HG03520 (cell line): Measurements from ENCODE around the gene PTDSS2.

Experiments
- ATAC-seq: cut with Tn5 transposase; IDR thresholded peaks from one replicate; pipeline ENCODE4 v1.9.1; 2021; ENCODE audit warnings: mild to moderate bottlenecking, moderate library complexity; ENCODE audit not compliant: unreplicated experiment

Gene PTDSS2

DNA sequence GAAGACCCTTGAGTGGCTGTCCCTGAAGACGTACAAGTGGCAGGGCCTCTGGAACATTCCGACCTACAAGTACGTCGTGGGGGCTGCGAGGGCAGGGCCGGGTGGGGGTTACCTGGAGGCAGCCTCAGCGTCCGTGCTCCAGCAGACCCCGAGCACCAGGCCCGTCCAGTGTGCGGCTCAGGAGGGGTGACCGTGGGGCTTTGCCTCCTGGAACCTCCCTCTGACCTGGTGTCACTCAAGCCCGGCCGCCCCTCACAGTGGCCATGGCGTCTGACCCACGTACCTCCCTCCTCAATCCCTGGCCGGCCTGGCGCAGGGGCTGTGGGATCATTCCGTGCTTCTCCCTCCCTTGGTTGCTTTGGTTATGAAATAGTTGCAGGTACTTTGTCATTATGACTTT lies 38.5 kb downstream of the PTDSS2 start:
- ATAC-seq = no peak

DNA sequence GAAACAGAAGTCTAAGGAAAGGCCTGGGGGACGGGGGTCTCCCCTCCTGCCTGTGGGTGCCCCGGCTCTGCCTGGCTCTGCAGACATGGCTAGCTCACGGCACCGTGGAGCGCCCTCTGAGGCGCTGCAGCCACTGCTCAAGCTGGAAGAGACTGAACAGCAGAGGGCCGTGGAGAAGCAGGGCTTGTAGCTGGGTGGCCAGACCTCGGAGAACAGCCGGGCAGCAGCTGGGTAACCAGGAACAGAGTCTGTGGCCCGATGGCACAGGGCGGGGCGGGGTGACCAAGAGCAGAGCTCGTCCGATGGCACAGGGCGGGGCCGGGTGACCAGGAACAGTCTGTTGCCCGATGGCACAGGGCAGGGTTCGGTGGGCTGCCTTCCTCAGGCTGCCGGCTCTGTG lies 38.9 kb downstream of the PTDSS2 start:
- ATAC-seq = no peak

DNA sequence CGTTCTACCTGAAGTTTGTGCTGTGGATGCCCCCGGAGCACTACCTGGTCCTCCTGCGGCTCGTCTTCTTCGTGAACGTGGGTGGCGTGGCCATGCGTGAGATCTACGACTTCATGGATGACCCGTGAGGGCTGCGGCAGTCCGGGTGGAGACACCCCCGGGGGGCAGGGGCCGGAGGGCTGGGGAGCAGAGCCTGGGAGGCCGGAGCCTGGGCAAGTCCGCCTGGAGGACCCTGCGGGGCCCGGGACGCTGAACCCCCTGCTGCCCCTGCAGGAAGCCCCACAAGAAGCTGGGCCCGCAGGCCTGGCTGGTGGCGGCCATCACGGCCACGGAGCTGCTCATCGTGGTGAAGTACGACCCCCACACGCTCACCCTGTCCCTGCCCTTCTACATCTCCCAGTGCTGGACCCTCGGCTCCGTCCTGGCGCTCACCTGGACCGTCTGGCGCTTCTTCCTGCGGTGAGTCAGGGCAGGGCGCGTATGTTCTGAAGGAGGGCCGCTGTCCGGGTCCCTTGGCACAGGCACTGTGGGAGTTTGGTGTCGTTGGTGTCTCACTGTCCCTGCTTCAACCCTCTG lies 39.6 kb downstream of the PTDSS2 start:
- no peak for ATAC-seq

DNA sequence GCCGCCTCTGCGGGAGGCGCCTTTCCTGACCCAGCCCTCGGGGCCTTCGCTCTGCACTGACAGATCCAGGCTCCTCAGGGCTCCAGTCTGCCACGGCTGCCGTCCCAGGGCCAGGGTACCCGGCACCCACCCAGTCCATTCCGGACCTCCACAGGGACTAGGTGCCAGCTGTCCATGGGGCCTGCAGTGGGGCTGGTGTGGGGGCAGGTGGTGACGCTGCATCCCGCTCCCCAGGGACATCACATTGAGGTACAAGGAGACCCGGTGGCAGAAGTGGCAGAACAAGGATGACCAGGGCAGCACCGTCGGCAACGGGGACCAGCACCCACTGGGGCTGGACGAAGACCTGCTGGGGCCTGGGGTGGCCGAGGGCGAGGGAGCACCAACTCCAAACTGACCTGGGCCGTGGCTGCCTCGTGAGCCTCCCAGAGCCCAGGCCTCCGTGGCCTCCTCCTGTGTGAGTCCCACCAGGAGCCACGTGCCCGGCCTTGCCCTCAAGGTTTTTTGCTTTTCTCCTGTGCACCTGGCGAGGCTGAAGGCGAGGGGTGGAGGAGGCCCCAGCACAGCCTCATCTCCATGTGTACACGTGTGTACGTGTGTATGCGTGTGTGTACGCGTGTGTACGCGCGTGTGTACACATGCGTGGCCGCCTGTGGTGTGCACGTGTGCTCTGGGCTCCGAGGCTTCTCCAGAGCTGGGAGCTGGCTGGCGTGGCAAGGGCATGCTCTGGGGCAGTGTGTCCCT lies 40.3 kb downstream of the PTDSS2 start:
- ATAC-seq = no peak

DNA sequence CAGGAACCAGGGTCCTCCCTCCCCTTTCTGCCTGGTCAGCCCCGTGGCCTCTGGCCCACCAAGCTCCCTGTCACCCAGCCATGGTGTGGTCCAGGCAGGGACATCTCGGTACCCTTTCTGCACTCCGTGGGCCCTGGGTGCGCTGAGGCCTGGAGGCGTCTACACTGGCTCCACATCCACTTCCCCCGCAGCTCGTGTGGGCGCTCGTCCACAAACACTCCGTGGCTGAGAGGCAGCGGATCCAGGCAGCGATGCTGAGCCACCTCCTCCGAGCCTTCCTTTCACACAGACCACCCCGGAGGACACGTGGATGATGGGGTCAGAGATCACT lies 40.8 kb downstream of the PTDSS2 start:
- ATAC-seq = no peak

DNA sequence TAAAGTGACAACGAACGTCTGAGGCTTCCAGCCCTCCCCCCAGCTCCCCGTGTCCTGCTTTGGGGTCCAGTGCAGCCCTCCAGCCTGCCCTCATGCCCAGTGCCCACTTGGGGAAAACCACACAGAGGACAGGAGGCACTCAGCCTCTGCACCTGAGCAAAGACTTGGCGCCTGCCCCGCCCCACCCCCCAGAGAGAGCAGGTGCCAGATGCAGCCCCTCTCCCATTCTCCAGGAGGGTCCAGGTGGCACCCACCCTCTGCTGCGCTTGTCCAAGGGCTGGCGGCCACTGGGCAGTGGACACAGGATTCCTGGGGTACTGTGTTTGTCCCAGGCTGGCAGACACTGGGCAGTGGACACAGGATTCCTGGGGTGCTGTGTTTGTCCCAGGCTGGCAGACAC lies 41.3 kb downstream of the PTDSS2 start:
- no peak for ATAC-seq

DNA sequence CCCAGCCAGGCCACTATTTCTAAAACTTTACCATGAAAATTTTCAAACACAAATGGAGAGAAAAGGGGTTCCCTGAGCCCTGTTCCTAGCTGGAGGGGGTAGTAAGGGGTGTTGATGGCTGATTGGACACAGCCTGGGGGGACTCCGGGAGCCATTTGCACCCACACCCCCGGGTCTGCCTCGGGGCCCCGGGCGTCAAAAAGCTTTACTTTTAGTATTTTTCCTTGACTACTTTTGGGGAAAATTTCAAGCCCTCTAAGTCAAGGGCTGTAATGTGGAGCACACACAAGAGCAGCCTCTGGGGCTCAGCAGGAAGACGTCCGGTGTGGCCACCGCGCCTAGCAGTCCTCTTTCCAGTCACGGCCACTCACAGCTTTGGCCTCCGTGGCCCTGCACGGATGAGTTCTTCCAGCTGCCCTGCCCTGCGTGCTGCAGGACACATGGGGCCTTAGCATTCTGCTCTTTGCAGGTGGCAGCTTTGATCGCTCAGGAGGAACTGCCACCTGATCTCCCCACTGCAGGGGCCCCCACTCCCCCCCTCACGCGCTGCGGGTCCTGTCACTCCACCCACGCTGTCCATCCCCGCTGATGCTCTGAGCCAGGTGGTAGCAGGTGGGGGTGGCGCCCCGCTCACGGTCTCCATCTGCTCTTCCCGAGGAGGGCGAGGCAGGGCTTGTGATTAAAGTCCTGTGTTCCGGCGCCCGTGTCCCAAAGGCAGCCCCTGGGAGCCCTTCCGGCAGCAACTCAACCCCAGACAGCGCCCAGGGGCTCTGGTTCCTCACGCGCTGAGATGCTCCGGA lies 42.5 kb downstream of the PTDSS2 start:
- ATAC-seq = no peak

DNA sequence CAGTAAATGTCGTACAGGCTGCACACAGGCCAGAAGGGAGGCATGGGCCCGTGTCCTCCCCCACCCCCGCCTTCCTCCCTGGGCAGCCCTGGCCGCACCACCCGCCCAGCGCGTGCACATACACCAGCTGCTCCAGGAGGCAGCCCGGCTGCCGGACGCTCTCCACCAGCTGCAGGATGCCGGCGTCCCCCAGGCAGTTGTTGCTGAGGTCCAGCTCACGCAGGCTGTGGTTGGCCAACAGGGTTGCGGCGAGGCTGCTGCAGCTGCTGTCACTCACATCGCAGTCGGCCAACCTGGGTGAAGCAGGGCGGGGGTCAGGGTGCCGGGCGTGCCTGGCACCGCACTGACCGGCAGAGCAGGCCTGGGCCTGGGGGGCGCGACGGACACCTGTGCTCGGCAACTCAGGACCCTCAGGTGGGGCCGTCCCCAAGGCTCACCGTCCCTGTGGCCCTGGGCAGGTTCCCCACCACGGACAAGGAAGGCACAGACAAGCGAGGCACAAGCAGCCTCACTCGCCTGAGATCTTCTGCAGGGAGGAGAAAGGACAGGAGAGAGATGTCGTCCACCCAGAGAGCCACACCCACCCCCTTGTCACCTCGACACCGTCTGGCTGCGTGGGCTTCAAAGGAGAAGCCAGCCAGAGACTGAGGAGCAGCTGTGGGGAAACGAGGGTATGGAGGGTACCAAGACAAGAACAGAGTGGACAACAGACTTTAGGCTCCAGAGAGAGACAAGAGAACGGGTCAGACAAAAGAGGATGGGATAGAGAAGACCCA lies 44.9 kb downstream of the PTDSS2 start:
- ATAC-seq = no peak

DNA sequence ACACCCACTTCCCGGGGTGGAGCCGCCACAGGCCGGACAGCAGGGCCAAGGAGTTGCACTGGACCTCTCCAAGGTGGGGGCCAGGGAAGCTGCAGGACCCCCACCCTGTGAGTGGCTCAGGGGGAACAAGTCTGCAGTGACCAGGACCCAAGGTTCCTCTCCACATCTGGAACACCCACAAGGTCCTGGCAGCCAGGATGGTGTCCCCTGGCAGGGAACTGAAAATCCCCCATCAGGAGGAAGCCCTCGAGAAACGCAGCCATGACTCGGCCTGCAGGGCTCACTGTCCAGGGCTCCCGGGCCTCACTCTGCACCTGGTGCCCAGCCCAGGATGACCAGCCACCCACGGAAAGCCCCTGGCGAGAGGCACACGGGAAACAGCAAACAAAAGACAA lies 45.5 kb downstream of the PTDSS2 start:
- no peak for ATAC-seq

DNA sequence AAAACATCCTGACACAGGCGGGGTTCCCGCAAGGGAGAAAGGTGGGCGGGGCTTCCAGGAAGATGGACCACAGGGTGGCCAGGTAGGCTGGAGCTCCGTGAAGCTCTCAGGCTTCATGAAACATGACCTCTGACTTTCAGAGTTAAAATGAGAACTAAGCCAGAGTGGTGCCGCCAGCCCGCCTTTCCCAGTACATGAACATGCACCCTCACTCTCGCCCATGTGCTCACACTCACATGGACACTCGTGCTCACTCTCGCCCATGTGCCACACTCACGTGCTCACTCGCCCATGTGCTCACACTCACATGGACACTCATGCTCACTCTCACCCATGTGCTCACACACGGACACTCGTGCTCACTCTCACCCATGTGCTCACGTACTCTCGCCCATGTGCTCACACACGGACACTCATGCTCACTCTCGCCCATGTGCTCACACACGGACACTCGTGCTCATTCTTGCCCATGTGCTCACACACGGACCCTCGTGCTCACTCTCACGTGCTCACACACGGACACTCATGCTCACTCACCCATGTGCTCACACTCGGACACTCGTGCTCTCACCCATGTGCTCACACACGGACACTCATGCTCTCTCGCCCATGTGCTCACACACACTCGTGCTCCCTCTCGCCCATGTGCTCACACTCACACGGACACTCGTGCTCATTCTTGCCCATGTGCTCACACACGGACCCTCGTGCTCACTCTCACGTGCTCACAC lies 46.9 kb downstream of the PTDSS2 start:
- ATAC-seq = no peak

DNA sequence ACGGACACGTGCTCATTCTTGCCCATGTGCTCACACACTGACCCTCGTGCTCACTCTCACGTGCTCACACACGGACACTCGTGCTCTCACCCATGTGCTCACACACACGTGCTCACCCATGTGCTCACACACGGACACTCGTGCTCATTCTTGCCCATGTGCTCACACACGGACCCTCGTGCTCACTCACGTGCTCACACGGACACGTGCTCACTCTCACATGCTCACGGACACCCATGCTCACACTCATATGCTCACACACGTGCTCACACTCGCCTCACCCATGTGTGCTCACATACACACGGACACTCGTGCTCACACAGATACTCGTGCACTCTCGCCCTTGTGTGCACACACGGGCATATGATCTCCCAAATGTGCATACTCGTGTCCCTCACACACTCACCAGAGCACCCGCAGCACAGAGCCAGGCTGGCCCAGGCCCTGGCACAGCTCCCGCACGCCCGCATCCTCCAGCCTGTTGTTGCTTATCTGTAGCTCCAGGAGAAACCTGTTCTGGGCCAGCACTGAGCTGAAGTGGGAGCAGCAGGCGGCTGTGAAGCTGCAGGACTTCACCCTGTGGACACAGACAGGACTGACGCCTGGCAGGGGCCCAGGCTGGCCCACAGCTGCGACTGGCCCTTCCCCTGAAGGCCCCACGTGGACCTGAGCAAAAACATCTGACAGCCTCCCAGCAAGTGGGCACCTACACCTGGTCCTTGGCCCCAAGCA lies 47.7 kb downstream of the PTDSS2 start:
- ATAC-seq = no peak

DNA sequence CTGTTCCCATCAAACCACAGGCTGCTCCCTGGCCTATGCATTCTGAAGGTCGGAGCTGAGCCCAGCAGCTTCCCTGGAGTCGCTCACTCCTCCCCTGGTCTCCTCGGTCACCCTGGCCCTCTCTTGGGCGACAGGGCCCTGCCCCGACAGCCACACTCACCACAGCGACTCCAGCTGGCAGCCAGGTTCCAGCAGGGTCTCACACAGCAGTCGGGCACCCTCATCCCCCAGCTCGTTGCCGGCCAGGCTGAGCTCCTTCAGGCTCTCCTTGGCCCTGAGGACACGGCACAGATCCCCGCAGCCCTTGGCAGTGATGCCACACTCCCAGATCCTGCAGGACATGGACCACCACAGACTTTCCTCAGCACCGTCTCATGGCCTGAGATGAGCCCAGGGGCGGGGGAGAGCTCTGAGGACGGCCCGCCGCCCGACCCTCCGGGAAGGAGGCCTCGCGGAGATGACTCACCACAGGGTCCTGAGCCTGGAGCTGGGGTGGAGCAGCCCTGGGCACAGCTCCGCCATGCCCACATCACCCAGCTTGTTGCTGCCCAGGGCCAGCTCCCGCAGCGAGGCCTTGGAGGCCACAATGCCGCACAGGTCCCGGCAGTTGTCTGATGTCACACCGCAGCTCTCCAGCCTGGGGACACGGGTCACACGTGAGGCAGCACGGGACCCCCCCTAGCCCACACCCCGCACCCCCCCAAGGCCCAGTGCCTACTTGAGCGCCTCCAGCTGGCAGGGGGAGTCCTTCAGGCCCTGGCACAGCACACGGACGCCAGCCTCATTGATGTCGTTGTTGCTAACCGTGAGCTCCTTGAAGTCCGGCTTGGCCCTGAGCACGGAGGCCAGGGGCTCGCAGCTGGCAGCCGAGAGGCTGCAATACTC lies 48.5 kb downstream of the PTDSS2 start:
- ATAC-seq = no peak

DNA sequence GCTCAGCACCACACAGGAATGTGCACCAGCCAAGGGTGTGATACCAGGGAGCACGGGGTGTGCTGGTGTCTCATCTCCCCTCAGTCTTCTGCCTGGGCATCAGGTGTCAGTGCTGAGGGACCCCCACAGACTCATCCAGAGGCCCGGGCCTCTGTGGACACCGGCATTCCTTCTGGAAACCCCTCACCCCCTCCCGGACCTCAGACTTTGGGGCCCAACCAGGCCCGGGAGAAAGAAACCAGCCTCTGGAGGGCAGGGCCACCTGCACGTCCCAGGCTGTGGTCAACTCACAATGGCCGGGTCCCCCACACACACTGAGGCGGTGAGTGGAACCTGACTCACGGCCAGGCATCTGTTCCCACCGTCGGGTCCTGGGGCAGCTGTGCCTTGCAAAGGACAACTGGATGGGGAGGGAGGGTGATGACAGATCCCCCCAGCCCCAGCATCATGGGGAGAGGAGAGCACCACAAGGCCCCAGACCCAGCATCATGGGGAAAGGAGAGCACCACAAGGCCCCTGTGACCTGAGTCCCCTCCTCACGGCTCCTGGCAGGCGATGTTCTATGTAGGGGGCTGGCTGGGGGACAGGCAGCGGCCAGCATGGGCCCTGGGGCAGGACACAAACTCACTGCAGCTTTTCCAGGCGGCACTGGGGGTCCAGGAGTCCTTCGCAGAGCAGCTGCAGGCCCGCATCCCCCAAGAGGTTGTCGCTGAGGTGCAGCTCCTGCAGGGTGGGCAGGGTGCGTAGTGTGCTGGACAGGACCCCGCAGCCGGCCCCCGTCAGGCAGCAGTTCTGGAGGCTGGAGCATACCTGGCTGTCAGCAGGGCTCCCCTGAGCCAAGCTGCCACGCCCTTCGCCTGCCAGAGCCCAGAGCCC lies 49.4 kb downstream of the PTDSS2 start:
- ATAC-seq = no peak

DNA sequence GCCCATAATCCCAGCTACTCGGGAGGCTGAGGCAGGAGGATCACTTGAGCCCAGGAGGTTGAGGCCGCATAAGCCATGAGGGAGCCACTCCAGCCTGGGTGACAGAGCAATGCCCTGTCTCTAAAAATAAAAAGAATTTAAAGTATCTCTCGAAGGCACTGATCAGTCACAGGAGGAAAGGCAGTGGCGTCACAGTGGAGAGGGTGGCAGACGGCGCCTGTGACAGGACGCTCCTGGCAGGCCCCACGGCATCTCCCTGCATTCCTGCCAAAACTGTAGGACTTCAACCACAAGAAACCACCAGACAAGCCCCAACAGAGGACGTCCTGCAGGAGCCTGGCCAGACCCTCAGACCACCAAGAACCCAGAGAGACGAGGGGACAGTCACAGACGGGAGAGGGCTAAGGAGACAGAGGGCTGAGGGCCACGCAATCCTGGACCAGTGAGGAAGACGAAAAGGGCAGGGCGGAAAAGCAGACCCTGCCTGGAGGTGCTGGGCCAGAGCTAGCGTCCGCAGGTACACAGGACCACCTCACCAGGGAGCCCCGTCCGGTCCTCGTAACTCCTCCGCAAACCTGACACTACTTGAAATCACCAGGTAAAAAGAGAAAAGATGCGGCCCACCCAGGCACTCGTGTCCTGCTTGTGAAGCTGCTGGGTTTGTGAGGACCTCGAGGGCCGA lies 51.1 kb downstream of the PTDSS2 start:
- no peak for ATAC-seq

DNA sequence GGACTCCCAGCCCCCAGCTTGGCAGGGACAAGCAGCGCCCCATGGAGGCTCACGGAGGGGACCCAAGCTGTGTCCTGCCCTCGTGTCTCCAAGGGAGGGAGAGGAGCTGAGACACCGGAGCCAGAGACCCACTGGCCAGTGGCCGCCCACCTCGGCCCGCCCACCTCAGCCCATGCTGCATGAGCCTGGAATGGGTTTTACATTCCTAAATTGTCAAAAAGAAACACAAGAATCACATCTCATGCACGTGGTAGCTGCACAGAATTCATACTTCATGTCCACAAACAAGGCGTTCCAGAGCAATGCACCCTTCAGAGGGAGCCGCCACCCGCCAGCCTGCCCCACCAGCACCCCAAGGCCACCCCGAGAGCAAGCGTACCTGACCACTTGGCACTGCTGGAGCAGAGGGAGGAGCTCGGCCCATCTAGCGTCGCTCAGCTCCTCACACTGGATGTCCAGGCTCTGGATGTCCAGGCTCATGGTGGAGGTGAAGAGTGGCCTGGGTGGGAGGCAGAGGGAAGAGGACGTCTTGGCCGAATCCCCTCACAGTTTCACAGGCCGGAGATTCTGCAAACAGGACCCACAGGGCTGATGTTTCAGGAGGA lies 51.7 kb downstream of the PTDSS2 start:
- ATAC-seq = no peak

DNA sequence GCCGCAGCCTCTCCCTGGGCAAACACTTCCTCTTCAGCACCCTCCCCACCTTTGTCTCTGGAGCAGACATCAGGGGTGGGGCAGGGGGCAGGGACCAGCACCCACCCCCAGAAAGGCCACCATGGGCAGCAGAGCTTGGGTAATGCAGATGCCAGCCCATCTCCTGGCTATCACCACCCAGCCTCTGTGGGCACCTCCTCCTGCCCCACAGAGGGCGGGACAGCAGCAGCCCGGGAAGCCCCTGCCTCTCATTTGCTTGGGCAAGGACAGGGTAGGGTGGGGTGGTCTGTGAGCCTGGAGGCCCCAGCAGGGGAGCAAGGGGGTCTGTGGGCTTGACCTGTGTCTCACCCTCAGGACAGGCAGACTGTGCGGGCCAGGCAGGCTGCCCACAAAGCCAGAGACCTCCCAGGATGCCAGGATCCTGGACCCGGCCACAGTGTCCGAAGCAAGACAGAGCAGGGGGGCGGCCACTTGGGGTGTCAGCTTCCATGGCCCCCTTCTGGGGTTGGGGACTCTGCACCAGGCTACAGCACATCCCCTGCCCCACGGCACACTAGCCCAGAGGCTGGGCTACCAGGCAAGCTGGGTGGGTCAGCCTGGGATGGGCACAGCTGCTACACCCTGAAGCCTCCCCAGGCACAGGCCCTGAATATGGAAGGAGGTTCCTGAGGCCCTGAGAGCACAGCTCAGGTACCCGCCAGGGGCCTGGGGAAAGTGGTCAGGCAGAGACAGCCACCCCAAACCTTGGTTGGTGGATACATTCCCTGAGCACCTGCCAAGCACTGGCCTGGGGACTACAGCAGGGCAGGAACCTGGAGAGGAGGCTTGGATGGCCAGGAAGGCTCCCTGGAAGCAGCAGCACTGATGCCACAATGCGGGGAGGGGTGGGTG lies 52.5 kb downstream of the PTDSS2 start:
- ATAC-seq = no peak
